HepG2 (cell line): ENCODE results near the gene ATP8B1. TPM values are rescaled to one million over a fixed set of nuclear protein-coding genes. Genes with fewer than 3 reads are reported as not detected.

Source experiments
- ATAC-seq: fragments of 200-7000 bp; cut with Tn5 transposase; 3 replicates; pipeline ENCODE4 v1.9.1; 2020; ENCODE audit warnings: mild to moderate bottlenecking, moderate library complexity
- BruUV-seq: library from RNA; stranded (reverse); fragments of 400-500 nt; replicated peaks from 2 replicates; lab custom pipeline; 2021; lab: Mats Ljungman, UMichigan
- CTCF ChIA-PET: fragments of 300-600 bp; formaldehyde crosslinking; extraction: SDS; loops from one replicate; lab custom pipeline; 2021; ENCODE audit warnings: low total read pairs, inconsistent platforms, low intra/inter-chr PET ratio; lab: Yijun Ruan, JAX
- POLR2A ChIA-PET: fragments of 350-600 bp; sonication (Branson Sonifier 250); formaldehyde crosslinking; loops from one replicate; lab custom pipeline; 2020; ENCODE audit warnings: antibody characterized with exemption, inconsistent platforms; lab: Yijun Ruan, JAX
- DNase-seq: peaks from one replicate; pipeline ENCODE4 v3.0.0-alpha.2; 2015; ENCODE audit warnings: low spot score
- FAIRE-seq: peaks from 3 replicates; lab custom pipeline; 2011; peaks lifted over from hg19 to GRCh38; lab: Jason Lieb, UNC
- H2AFZ ChIP-seq: one replicate; pipeline ENCODE4 v1.6.1; 2011; ENCODE audit warnings: low read length, inconsistent platforms
- H3K27ac ChIP-seq: fragments of 300-600 bp; 3 replicates; pipeline ENCODE4 v1.8.0; 2011; ENCODE audit warnings: mixed run types, mild to moderate bottlenecking, mixed read lengths, low read length, inconsistent platforms; ENCODE audit not compliant: insufficient read depth; ENCODE audit errors: extremely low read length
- H3K27me3 ChIP-seq, 2 experiments: fragments of 200-600 bp in 1 of 2; 2 replicates in 1 of 2; 3 replicates in 1 of 2; pipeline versions ENCODE4 v1.6.0 to v1.8.0; 2011; ENCODE audit warnings: low read length in 2 of 2, mild to moderate bottlenecking in 2 of 2, moderate library complexity in 2 of 2, inconsistent platforms in 1 of 2; ENCODE audit not compliant: insufficient read depth in 2 of 2, control insufficient read depth in 1 of 2
- H3K36me3 ChIP-seq, 2 experiments: fragments of 200-600 bp in 1 of 2; replicated peaks in 1 of 2; 2 replicates in 1 of 2; 3 replicates in 1 of 2; pipeline versions ENCODE4 v1.5.1 to v1.8.0; 2011; ENCODE audit warnings: low read length in 2 of 2, inconsistent platforms in 1 of 2; ENCODE audit not compliant: insufficient read depth in 2 of 2, control insufficient read depth in 1 of 2
- H3K4me1 ChIP-seq: 2 replicates; pipeline ENCODE4 v1.5.1; 2012; ENCODE audit warnings: low read length, inconsistent platforms; ENCODE audit not compliant: insufficient read depth
- H3K4me2 ChIP-seq: 2 replicates; pipeline ENCODE4 v1.6.0; 2011; ENCODE audit warnings: low read depth, low read length, inconsistent platforms
- H3K4me3 ChIP-seq, 3 experiments: fragments of 200-600 bp in 1 of 3; sonication (generic), shearing (Covaris generic) in 1 of 3; replicated peaks in 1 of 3; 2 replicates each; pipeline ENCODE4 v1.5.1; 2011 to 2016; ENCODE audit warnings: low read length in 3 of 3, inconsistent platforms in 2 of 3, low read depth in 2 of 3, mild to moderate bottlenecking in 2 of 3, control low read depth in 1 of 3, mixed read lengths in 1 of 3; ENCODE audit not compliant: insufficient read depth in 1 of 3
- H3K79me2 ChIP-seq: one replicate; pipeline ENCODE4 v1.6.1; 2011; ENCODE audit warnings: low read length, inconsistent platforms; ENCODE audit not compliant: insufficient read depth
- H3K9ac ChIP-seq: 2 replicates; pipeline ENCODE4 v1.6.0; 2011; ENCODE audit warnings: mild to moderate bottlenecking, low read depth, low read length, inconsistent platforms; ENCODE audit not compliant: insufficient read depth
- H3K9me3 ChIP-seq: 2 replicates; pipeline ENCODE4 v1.5.1; 2012; ENCODE audit warnings: mild to moderate bottlenecking, low read length
- H4K20me1 ChIP-seq: 2 replicates; pipeline ENCODE4 v1.6.0; 2011; ENCODE audit warnings: inconsistent platforms, mild to moderate bottlenecking, low read length, moderate library complexity; ENCODE audit not compliant: insufficient read depth
- BRF2 ChIP-seq: sonication (generic); formaldehyde crosslinking; IDR thresholded peaks from 2 replicates; pipeline ENCODE4 v1.8.1; 2022; ENCODE audit warnings: mild to moderate bottlenecking, missing genetic modification reagents
- CEBPB ChIP-seq: IDR thresholded peaks from 2 replicates; pipeline ENCODE4 v1.6.1; 2011; ENCODE audit warnings: low read depth, low read length, improper control_type of control experiment, borderline replicate concordance
- CHD2 ChIP-seq: IDR thresholded peaks from 2 replicates; pipeline ENCODE4 v1.6.1; 2011; ENCODE audit warnings: low read depth, low read length, improper control_type of control experiment
- KIAA2018 ChIP-seq: sonication (generic); formaldehyde crosslinking; IDR thresholded peaks from 2 replicates; pipeline ENCODE4 v1.5.0; 2020; ENCODE audit warnings: mild to moderate bottlenecking, missing genetic modification reagents, borderline replicate concordance
- LCORL ChIP-seq, 2 experiments: fragments of 450-650 bp in 1 of 2; sonication (generic) in 1 of 2; formaldehyde crosslinking in 1 of 2; IDR thresholded peaks; 2 replicates each; pipeline versions ENCODE4 v1.5.0 to v1.6.1; 2017 to 2020; ENCODE audit warnings: antibody characterized with exemption in 1 of 2, missing genetic modification reagents in 1 of 2
- RBM39 ChIP-seq: fragments of 200-400 bp; formaldehyde crosslinking; IDR thresholded peaks from one replicate; pipeline ENCODE4 v1.6.1; 2018; ENCODE audit warnings: antibody characterized with exemption, mild to moderate bottlenecking, low read depth, low read length; ENCODE audit not compliant: poor library complexity, severe bottlenecking
- RCOR2 ChIP-seq: IDR thresholded peaks from 2 replicates; pipeline ENCODE4 v1.6.1; 2016; ENCODE audit warnings: missing biosample characterization, missing genetic modification reagents
- REXO4 ChIP-seq: sonication (generic); formaldehyde crosslinking; IDR thresholded peaks from 2 replicates; pipeline ENCODE4 v1.8.0; 2022; ENCODE audit warnings: missing genetic modification reagents, mild to moderate bottlenecking, borderline replicate concordance
- SIN3A ChIP-seq: IDR thresholded peaks from 2 replicates; pipeline ENCODE4 v1.6.1; 2011; ENCODE audit warnings: low read depth, mild to moderate bottlenecking, control low read depth, low read length, borderline replicate concordance
- ZBTB46 ChIP-seq: sonication (generic); formaldehyde crosslinking; IDR thresholded peaks from 2 replicates; pipeline ENCODE4 v1.4.0; 2020; ENCODE audit warnings: mild to moderate bottlenecking, missing genetic modification reagents, borderline replicate concordance
- ZNF343 ChIP-seq: sonication (generic); formaldehyde crosslinking; IDR thresholded peaks from 2 replicates; pipeline ENCODE4 v1.4.0; 2020; ENCODE audit warnings: mild to moderate bottlenecking, missing genetic modification reagents
- ZNF768 ChIP-seq: sonication (generic); formaldehyde crosslinking; IDR thresholded peaks from 2 replicates; pipeline ENCODE4 v1.4.0; 2020; ENCODE audit warnings: missing genetic modification reagents
- WGBS: methylation state at CpG from one replicate; pipeline ENCODE4 v1.1.6; 2017; ENCODE audit warnings: low lambda C conversion rate; 5-methylcytosine and 5-hydroxymethylcytosine counted together
- in situ Hi-C: cut with HindIII; loops from 2 replicates; pipeline ENCODE4 v1.10.0; 2017; ENCODE audit warnings: low pct_unique_long_range_greater_than_20kb; ENCODE audit not compliant: extremely low pct_ligation_motif_present
- intact Hi-C: fragments of 100-400 bp; cut with micrococcal nuclease; formaldehyde crosslinking; loops from one replicate; pipeline ENCODE4 v1.10.0; 2022; ENCODE audit not compliant: unreplicated experiment
- polyA plus RNA-seq, 8 experiments: library from polyadenylated mRNA; depleted of rRNA in 3 of 8; stranded (reverse) in 7 of 8; unstranded in 1 of 8; fragments of >200 nt; fragmentation: Illumina TruSeq in 4 of 8; extraction: Trizol in 4 of 8; gene quantifications; 2 replicates each; pipeline versions ENCODE4 v1.2.1 to v1.2.3, GENCODE V29; 2011 to 2016; ENCODE audit warnings: low read depth in 4 of 8, missing spikeins in 1 of 8, mixed read lengths in 1 of 8; ENCODE audit not compliant: insufficient read depth in 1 of 8
- total RNA-seq, 5 experiments: library from RNA; depleted of rRNA; stranded (reverse); fragments of >200 nt; fragmentation: Illumina TruSeq; extraction: Trizol; gene quantifications; 2 replicates each; pipeline ENCODE4 v1.2.3, GENCODE V29; 2016; ENCODE audit warnings: low read depth in 1 of 5

ATP8B1 gene
- total and polyA plus RNA-seq, 2 of the 13 experiments (the other 11 are each of a cell fraction or from before 2014, with no cell fraction given): 2.8 to 4.0 TPM

- Histone ChIP-seq H3K9ac (no peak overlapping the region), H3K36me3 (no peaks in the 10 kb centered on the region), H3K4me2 (peak overlapping the region; percentile 32), H2AFZ (no peak overlapping the region), H3K9me3 (no peaks in the 10 kb centered on the region), H4K20me1 (no peaks in the 10 kb centered on the region), H3K4me3 (no peak overlapping the region; a peak in 1 of 6 replicates), H3K27ac (peak overlapping the region; percentile 39), H3K79me2 (peaks cover 2% of the 10 kb centered on the region), H3K4me1 (peaks cover 47% of the 10 kb centered on the region), H3K27me3 (no peaks in the 10 kb centered on the region)
- CTCF ChIA-PET: no interaction called here
- POLR2A ChIA-PET: interaction anchor here (0.9 to 1.2 kb wide), 4 partner anchors 12 to 65 kb away, joined by 3 read pairs; no protein-coding TSS in a partner anchor
- BruUV-seq: no TSS peak
- WGBS: 55% methylated on average over 11 of the region's 16 CpGs
- intact Hi-C loops (no loop called here), in situ Hi-C loops (no loop called here)
- DNase-seq (peak; percentile 43), ATAC-seq (peak; percentile 78), FAIRE-seq (peak; percentile 91)
- no peak for TF ChIP-seq ZBTB46 (CRISPR knock-in tag)
- peak; percentile 72; the same call in 1 of the 2 replicates for TF ChIP-seq CEBPB
- no peak for TF ChIP-seq RBM39
- no peak for TF ChIP-seq REXO4 (CRISPR knock-in tag)
- TF ChIP-seq ZNF343 (CRISPR knock-in tag): no peak
- no peak for TF ChIP-seq KIAA2018 (CRISPR knock-in tag)
- TF ChIP-seq CHD2: no peak
- no peak for TF ChIP-seq RCOR2 (CRISPR knock-in tag)
- TF ChIP-seq ZNF768 (CRISPR knock-in tag): no peak
- TF ChIP-seq BRF2 (CRISPR knock-in tag): no peak
- TF ChIP-seq LCORL (IDR thresholded peaks at IDR 0.05): no peak
- no peak for TF ChIP-seq LCORL (CRISPR knock-in tag; IDR thresholded peaks at IDR 0.05)
- TF ChIP-seq SIN3A: no peak
These were observed 18.9 kb downstream of the ATP8B1 start for GRCh38 chr18:57784034-57784800.
